Lung microvascular endothelial cell (primary cell): ENCODE measurements around the gene CELA3B. TPM values are rescaled to one million over a fixed set of nuclear protein-coding genes. Genes with fewer than 3 reads are reported as not detected.
"Not testable (repeated sequence)": the region's sequence is repeated elsewhere in the genome, so short reads cannot be mapped to it uniquely, and the experiment has no call there.

ENCODE experiments used
- DNase-seq, 2 donors: peaks; one replicate each; pipeline versions ENCODE4 v3.0.0 to v3.0.0-alpha.2; 2010; ENCODE audit warnings: low read depth in 2 of 2
- total RNA-seq: library from RNA; depleted of rRNA; stranded (reverse); fragments of >200 nt; gene quantifications from 2 replicates; pipeline ENCODE4 v1.2.1, GENCODE V29; 2014

Gene CELA3B, protein sequence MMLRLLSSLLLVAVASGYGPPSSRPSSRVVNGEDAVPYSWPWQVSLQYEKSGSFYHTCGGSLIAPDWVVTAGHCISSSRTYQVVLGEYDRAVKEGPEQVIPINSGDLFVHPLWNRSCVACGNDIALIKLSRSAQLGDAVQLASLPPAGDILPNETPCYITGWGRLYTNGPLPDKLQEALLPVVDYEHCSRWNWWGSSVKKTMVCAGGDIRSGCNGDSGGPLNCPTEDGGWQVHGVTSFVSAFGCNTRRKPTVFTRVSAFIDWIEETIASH
- under 0.01 TPM in 1 of 2 replicates, not detected in the other for total RNA-seq

- DNase-seq, result not testable (repeated sequence)
Measured at GRCh38 chr1:21976703-21977239, at the start of gene CELA3B. Gene CELA3B (plus strand): TSS chr1:21977022. CDS start chr1:21977040, 18 bp downstream.

DNA sequence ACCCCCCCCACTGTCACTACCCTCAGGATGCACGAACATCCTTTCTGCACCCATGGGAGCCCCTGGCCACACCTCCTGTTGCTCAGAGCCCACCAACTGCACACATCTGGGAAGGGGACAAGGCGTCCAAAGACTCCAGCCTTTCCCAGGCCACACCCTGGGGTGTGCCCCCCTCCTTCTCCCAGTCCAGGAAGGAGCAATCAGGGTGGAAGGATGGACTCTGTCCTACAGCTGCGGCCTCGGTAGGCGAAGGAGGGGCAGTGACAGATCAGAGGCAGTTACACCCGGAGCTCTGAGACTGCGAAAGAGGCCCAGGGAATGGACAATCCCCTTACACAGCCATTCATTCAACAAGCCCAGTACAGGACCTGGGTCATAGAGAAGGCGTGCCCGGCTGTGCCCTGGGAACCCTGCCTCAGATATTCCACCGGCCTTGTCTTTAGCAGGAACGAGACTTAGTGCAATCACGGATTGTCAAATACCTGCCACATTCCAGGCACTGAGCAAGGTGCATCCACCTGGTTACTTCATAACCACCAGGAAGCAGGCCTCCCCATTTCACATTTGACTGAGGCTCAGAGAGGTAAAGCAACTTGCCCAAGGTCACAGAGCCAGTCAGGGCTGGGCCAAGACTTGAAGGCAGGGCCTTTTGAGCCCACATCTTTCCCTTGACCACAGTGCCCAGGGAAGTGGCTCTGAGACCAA, 49.1 kb upstream of the CELA3B start:
- DNase-seq, result peak in 1 of 2 donors; percentile 68

DNA sequence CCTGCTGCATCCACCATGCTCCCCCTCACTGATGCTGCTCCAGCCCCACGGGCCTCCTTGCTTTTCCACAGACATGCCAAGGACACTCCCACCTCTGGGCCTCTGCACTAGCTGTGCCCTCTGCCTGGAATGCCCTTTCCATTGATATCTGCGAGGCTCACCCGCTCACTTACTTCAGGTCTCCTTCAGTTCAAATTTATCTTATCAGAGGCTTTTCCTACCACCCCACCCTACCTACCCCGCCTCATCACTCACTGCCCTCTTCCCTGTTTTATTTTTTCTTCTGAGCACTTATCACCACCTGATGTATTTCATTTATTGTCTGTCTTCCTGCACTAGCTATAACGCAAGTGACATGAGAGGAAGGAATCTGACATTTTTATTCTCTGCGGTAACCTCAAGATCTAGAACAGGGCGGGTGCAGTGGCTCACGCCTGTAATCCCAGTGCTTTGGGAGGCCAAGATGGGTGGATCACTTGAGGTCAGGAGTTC, 46.7 kb upstream of the CELA3B start:
- DNase-seq, result no peak

GRCh38 chr1:21930629-21931170, 46.1 kb upstream of the CELA3B start:
- DNase-seq, result no peak

DNA sequence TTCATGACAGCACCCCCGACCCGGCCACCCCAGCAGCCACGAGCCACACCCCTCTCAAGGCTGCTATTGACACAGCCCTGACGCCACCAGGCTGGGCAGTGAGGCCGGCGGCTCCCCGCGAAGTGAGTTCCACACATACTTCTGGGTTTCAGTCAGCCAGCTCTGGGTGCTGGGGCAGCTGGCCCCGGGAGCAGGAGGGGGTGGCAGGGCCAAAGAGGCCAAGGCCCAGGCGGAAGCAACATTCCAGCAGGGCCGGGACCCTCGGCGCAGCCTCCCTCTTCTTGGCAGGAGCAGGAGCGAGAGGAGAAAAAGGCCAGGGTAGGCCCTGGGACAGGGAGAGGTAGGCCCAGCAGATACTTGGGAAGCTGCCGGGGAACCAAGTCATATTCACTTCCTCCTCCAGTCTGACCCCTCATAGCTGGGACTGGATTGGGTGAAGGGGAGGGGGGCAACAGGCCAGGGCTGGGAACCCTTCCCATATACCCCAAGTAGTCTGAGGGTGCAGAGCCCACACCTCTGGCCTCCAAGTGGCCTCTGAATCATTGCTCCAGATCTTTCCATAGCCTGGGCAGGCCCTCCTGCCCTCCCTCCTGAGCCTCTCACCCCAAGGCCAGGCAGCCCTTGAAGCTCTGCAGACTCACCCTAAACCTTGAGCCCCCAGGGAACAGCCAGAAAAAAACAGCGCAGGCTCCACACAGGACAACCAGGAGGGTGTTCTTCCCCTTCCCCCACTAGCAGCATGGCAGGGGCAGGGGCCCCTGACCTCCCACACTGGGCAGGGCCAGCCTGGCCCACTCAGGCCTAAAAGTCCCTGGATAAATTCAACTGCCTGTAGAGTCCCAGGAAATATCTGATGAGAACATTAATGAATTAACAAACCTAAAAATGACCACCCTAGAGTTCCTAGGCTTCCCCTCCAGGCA, 45.4 kb upstream of the CELA3B start:
- DNase-seq, result peak in 1 of 2 donors; percentile 72

- peak in 1 of 2 donors; percentile 66 for DNase-seq
Measured at GRCh38 chr1:21932127-21932526, 44.7 kb upstream of the CELA3B start.

GRCh38 chr1:21933397-21934248, 43.2 kb upstream of the CELA3B start:
- peak; percentile 76 to 87 for DNase-seq

- DNase-seq, result peak; percentile 60 to 74
Measured at GRCh38 chr1:21935393-21935804, 41.4 kb upstream of the CELA3B start.

DNA sequence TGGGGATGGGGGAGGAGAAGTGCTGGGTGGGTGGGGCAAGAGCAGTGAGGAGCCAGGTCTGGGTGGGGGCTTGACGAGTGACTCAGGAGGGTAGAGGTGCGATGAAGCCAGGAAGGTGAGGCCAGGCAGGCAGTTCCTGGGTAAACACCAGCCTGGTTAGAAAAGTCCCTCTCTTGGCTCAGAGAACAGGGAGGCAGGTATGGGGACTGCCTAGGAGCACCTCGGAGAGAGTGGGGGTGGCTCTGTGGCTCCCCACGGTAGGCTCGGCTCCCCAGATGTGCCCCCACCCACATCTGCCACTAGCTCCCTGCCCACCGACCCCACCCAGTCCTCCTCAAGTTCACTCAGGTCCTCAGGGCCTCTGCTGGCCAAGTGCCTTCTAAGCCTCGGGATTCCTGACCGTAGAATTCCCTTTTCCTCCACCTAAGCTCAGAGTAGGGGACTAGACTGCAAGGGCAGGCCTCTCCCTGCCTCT, 40.9 kb upstream of the CELA3B start:
- DNase-seq, result peak in 1 of 2 donors; percentile 57

DNA sequence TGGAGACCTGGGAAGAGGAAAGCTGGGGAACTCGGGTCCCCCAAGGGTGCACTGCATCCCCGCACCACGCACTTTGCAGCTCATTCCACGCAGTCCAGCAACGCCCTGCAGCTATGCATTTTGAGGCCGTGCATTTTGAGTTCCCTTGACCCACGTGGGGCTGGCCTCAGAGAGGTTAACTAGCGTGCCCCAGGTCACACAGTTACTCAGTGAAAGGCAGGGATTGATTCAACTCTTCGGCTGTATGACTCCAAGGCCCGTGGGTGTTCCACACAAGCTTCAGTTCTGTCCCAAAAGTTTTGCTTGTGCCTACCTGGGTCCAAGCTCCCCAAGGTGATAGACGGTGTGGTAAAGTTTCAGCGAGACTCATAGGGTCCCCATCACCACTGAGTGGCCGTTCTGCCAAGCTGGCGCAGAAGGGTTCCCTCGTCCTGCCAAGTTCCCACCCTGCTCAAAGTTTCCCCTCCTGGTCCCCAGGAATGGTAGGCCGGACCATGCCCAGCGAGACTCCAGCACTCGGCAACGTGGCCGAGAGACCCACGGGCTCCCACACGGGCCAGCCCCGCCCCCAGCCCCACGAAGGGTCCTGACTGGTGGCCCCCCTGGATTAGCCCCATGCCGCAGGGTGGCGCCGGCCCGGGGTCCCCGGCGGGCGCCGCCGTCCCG, 40.3 kb upstream of the CELA3B start:
- DNase-seq, result peak in 1 of 2 donors; percentile 41

DNA sequence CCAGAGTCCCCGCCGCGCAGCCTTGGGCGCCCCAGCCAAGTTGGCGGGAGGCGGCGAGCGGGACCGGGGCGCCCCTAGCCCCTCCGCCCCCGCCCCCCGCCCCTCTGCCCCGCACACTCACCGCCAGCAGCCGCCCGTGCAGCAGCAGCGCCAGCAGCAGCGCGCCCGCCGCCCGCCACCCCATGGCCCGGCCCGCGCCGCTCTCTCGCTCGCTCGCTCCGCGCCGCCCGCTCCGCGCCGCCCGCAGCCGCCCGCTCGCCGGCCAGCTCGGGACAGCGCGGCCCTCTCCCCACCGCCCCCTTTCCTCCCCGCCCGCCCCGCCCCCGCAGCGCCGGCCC, 39.8 kb upstream of the CELA3B start, which contains the start of gene HSPG2:
Gene HSPG2, minus strand, starts transcription at position 277 of the 338 bp plus-strand sequence. Its CDS starts 93 bp downstream, at position 184.
- DNase-seq, result no peak

DNA sequence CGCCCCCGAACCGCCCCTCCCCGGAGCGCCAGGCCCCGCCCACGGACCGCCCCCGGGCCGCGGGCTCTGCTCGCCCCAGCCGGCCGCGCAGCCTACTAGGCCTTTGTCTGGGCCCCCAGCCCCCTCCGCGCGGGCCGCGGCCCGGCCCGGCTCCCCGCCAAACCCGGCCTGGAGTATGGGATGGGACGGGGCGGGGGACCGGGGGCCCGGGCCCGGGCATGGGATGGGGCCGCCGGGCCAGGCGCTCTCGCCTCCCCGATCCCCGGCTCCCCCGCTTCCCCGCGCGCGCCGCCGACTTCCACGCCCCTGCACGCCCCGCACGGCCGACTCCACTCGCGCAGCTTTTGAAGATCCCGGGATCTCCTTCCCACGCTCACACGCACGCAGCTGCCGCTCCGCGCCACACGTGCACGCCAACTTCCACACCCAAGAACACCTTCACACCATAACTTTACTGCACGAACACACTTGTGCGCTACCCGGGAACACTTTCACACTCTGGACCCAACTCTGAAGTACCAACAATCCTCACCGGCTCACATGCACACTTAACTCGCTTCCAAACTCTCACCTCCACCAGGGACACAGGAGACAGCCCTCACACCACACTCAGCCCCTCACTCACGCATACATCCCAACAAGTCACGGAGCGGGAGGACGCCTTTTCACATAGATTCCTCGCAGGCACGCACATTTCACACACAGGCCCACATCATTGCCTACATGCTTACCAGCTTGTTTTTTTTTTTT, 39.3 kb upstream of the CELA3B start:
- DNase-seq, result peak; percentile 90 to 94

- peak; percentile 76 to 92 for DNase-seq
Measured at GRCh38 chr1:21938732-21939538, 37.9 kb upstream of the CELA3B start.

GRCh38 chr1:21939650-21940374, 37.0 kb upstream of the CELA3B start:
- DNase-seq, result peak; percentile 98

DNA sequence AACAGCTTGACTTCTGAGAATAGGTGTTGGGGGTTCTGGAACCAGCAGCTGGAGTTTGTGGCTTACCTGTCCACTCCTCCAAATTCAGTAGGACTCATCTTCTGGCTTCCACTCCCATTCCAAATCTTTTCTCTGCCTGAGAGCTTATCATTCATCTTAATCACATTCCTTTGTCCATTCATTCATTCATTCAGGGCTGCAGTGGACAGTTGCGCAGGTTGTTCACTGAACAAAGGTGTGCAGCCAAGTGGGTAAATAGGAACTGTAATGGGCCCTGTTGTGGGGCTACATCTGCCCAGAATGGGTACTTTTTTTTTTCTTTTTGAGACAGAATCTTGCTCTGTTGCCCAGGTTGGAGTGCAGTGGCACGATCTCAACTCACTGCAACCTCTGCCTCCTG, 36.3 kb upstream of the CELA3B start:
- DNase-seq, result no peak

- DNase-seq, result no peak
Measured at GRCh38 chr1:21941370-21941769, 35.5 kb upstream of the CELA3B start.

DNA sequence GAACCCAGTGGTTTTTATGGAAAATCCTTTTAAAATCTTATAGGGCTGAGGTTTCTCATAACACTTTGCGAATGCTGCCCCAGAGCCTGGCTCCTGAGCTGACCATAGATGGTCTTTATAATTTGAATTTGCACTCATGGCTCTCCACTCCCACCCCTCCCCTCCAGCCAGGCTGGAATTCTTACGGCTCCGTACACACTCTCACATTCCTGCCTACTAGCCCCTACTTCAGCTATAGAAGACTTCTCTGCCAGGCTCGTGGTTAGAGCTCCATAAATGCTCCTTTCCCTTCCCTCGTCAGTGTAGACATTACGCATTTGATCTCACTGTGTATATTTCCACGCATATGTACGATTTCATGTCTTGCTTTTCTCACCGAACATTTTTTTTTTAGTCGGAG, 34.4 kb upstream of the CELA3B start:
- DNase-seq, result no peak
